DMS114 treated with DMSO at 0.1 percent for 48 hours (cell line): Measurements from ENCODE around the gene SCAF4.
"Not testable (repeated sequence)": the region's sequence is repeated elsewhere in the genome, so short reads cannot be mapped to it uniquely, and the experiment has no call there.

Experiments
- DNase-seq: peaks from one replicate; lab custom pipeline; 2025; ENCODE audit not compliant: unreplicated experiment; lab: John Stamatoyannopoulos, UW

SCAF4 gene

GRCh38 chr21:31675960-31676359 lies 56.0 kb downstream of the SCAF4 start:
- no peak for DNase-seq

DNA sequence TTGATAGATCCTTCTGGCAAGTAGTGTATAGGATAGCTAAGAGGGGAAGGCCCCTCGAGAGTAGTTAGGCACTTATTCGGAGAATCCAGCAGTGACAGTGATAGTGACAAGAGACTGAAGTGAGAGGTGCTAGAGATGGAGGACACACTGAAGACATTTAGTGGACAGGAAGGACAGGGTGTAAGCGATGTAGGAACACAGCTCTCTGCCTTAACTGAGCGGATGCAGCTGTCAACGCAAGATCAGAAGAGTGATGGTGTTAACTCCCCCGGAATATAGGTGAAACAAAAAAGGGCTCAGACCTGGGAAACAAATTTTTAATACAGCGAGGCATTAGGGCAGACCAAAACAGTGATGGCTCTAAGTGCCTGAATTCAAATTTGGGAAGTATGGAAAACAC lies 56.6 kb downstream of the SCAF4 start:
- DNase-seq, result no peak

- DNase-seq, result no peak
These were observed 58.5 kb downstream of the SCAF4 start for GRCh38 chr21:31673321-31673912.

DNA sequence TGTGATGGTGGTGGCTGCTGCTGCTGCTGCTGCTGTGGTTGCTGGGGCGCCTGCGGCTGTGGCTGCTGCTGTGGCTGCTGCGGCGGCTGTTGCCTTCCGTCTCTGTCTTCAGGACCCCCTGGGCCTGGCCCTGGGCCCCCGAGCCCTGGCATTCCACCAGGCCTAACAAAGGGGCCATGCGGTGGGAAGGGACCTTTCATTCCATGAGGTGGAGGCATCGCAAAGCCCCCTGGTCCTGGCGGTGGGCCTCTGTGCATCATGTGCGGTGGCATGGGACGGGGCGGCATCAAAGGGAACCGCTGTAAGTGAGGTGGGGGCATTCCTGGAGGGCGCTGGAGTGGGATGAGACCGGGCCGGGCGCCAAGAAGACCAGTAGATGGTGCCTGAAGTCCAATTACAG lies 60.0 kb downstream of the SCAF4 start:
- DNase-seq, result no peak

DNA sequence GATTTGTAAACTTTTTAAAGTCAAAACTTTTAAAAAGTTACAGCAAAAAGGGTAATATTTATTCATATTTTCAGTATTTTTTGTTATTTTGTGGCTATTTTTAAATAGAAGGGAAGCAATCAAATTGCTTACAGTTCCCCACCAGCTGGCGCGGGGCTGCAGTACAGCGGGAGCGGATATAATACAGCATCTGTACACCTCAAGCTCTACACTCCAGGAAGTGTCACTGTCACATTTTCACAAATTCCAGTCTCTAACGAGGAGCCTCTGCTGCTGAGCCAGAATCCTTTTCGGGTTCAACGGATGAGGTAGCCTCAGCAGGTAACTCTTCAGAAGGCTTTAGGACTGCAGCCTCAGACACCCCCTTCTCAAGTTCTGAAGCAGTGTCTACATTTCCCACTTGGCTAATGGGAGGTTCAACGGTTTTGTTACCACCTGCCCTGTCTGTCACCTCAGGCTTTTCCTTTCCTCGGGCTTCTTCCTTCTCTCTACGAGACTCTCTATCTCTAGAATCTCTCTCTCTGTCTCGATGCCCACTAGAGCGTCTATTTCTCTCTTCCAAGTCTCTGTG lies 60.7 kb downstream of the SCAF4 start:
- no peak for DNase-seq

GRCh38 chr21:31670070-31670469 lies 61.8 kb downstream of the SCAF4 start:
- no peak for DNase-seq

GRCh38 chr21:31668651-31669491 lies 63.0 kb downstream of the SCAF4 start:
- no peak for DNase-seq

GRCh38 chr21:31667639-31668038 lies 64.3 kb downstream of the SCAF4 start:
- no peak for DNase-seq

DNA sequence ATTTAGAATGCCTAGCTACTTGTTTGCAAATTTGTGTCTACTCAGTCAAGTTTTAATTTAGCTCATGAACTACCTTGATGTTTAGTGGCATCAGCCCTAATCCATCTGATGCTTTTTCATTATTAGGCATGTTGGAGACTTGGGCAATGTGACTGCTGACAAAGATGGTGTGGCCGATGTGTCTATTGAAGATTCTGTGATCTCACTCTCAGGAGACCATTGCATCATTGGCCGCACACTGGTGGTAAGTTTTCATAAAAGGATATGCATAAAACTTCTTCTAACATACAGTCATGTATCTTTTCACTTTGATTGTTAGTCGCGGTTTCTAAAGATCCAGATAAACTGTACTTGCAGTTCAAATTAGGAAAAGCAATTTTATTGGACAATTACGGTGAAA lies 64.8 kb downstream of the SCAF4 start:
- no peak for DNase-seq

DNA sequence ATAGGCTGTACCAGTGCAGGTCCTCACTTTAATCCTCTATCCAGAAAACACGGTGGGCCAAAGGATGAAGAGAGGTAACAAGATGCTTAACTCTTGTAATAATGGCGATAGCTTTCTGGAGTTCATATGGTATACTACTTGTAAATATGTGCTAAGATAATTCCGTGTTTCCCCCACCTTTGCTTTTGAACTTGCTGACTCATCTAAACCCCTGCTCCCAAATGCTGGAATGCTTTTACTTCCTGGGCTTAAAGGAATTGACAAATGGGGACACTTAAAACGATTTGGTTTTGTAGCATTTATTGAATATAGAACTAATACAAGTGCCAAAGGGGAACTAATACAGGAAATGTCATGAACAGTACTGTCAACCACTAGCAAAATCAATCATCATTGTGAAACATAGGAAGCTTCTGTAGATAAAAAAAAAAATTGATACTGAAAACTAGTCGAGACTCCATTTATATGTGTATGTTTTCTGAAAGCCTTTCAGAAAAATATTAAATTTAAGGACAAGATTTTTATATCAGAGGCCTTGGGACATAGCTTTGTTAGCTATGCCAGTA lies 65.4 kb downstream of the SCAF4 start:
- no peak for DNase-seq

GRCh38 chr21:31665869-31666268 lies 66.0 kb downstream of the SCAF4 start:
- DNase-seq, result not testable (repeated sequence)

- no peak for DNase-seq
These were observed 66.5 kb downstream of the SCAF4 start for GRCh38 chr21:31665397-31665796.

DNA sequence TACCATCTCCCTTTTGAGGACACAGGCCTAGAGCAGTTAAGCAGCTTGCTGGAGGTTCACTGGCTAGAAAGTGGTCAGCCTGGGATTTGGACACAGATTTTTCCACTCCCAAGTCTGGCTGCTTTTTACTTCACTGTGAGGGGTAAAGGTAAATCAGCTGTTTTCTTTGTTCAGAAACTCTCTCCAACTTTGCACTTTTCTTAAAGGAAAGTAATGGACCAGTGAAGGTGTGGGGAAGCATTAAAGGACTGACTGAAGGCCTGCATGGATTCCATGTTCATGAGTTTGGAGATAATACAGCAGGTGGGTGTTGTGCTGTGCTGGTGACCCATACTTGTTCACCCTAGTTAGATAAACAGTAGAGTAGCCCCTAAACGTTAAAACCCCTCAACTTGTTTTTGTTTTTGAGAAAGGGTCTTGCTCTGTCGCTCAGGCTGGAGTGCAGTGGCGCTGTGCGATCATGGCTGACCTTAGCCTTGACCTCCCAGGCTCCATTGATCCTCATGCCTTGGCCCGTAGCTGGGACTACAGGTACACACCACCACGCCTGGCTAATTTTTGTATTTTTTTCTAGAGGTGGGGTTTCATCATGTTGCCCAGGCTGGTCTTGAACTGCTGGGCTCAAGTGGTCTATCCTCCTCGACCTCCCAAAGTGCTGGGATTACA lies 68.2 kb downstream of the SCAF4 start:
- DNase-seq, result no peak

DNA sequence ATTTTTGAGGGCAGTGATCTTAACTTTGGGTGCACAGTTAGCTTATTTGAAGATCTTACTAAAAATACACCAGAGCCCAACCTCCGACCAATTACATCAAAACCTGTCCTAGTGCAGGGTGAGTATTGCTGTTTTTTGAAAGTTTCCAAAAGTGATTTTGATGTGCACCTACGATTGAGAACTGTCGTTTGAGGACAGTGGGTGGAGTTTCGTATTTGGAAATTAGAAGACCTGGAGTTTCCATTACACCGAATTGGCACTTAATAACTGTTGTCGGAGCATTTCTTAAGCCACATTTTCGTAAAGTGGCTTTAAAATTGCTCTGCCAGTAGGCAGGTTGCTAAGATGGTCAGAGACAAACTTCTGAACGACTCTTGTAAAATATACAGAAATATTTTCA lies 71.3 kb downstream of the SCAF4 start:
- no peak for DNase-seq

DNA sequence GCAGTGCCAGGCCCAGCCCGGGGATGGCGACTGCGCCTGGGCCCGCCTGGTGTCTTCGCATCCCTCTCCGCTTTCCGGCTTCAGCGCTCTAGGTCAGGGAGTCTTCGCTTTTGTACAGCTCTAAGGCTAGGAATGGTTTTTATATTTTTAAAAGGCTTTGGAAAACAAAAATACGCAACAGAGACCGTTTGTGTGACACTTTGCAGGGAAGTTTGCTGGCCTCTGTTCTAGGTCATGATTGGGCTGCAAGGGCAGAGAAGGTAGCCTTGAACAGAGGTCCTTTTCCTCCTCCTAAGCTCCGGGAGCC lies 71.7 kb downstream of the SCAF4 start:
- DNase-seq, result no peak

GRCh38 chr21:31659536-31660258 lies 72.2 kb downstream of the SCAF4 start, which contains the start of gene SOD1:
SOD1 (plus strand) TSS chr21:31659693; CDS start chr21:31659770, 77 bp downstream.
- peak; percentile 82 for DNase-seq

GRCh38 chr21:31659286-31659535 lies 72.7 kb downstream of the SCAF4 start:
- DNase-seq, result no peak

DNA sequence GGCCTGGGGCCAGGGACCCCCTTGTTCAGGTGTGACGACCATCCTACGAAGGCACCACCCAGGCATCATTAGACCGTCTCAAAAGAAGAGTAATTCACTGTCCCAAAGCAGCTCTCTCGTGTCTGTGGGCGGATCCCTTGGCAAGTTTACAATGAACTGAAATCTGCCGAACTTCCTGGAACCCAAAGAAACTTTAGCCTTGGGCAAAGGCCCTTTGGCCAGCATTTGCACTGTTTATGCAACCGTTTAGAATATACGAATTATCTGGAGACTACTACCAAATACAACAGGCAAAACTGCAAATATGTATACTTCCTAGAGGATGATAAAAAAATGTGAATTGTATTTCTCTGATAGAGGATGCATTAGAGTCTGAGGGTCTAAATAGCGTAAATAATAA lies 73.9 kb downstream of the SCAF4 start:
- no peak for DNase-seq

DNA sequence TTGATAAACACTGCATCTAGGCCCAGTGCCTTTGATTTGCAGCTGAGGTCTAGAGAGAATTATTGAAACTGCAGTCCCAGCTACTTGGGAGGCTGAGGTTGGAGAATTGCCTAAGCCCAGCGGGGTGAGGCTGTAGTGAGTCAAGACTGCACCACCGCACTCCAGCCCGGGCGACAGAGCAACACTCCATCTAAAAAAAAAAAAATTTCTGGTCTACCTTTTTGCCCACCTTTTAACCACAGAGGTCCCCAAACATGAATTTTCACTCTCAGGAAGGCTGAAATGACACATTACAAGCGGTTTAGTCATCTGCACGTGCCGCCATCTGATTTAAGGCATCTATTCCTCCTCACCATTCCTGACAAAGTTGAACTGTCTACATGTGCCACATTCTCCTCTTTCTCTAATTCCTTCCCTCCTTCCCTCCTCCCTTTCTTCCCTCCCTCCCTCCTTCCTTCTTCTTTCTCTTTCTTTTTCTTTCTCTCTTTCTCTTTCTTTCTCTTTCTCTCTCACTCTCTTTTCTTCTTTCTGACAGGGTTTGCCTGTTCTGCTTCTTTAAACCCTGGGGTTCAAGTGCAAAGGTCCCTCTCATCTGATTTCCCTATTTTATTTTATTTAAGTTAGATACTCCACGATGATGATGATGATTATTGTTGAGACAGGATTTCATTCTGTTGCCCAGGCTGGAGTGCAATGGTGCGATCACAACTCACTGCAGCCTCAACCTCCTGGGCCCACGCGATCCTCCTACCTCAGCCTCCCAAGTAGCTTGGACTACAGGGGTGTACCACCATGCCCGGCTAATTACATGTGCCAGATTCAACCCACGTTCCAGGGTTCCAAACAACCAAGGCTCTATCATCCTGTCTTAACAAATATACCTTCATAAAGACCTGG lies 75.5 kb downstream of the SCAF4 start:
- DNase-seq, result no peak
